BLaER1 treated with 17β-estradiol and CSF1 and Interleukin-3, amounts not matched to agents 10 nM and 100 nM (cell line): Measurements from ENCODE around the gene TMOD1.

Source experiments
- H3K27ac ChIP-seq, 11 experiments: shearing (Covaris generic); formaldehyde crosslinking; 2 replicates each; pipeline ENCODE4 v1.8.1; 2022
- H3K27me3 ChIP-seq, 11 experiments: shearing (Covaris generic); formaldehyde crosslinking; 2 replicates each; pipeline ENCODE4 v1.8.1; 2022
- H3K36me3 ChIP-seq, 11 experiments: shearing (Covaris generic); formaldehyde crosslinking; 2 replicates each; pipeline ENCODE4 v1.8.1; 2022
- H3K4me1 ChIP-seq, 10 experiments: shearing (Covaris generic); formaldehyde crosslinking; 2 replicates each; pipeline ENCODE4 v1.8.1; 2022
- H3K4me2 ChIP-seq, 11 experiments: shearing (Covaris generic); formaldehyde crosslinking; 2 replicates each; pipeline ENCODE4 v1.8.1; 2022
- H3K4me3 ChIP-seq, 10 experiments: shearing (Covaris generic); formaldehyde crosslinking; 2 replicates each; pipeline ENCODE4 v1.8.1; 2022
- H3K9ac ChIP-seq, 11 experiments: shearing (Covaris generic); formaldehyde crosslinking; 2 replicates each; pipeline ENCODE4 v1.8.1; 2022
- H3K9me3 ChIP-seq, 11 experiments: shearing (Covaris generic); formaldehyde crosslinking; replicated peaks in 1 of 11; 2 replicates each; pipeline ENCODE4 v1.8.1; 2022
- H4K20me1 ChIP-seq, 11 experiments: shearing (Covaris generic); formaldehyde crosslinking; 2 replicates each; pipeline ENCODE4 v1.8.1; 2022
- Cebpa-rat ChIP-seq, 11 experiments: shearing (Covaris generic); IDR thresholded peaks; 2 replicates each; pipeline ENCODE4 v1.8.1; 2022

The TMOD1 gene

DNA sequence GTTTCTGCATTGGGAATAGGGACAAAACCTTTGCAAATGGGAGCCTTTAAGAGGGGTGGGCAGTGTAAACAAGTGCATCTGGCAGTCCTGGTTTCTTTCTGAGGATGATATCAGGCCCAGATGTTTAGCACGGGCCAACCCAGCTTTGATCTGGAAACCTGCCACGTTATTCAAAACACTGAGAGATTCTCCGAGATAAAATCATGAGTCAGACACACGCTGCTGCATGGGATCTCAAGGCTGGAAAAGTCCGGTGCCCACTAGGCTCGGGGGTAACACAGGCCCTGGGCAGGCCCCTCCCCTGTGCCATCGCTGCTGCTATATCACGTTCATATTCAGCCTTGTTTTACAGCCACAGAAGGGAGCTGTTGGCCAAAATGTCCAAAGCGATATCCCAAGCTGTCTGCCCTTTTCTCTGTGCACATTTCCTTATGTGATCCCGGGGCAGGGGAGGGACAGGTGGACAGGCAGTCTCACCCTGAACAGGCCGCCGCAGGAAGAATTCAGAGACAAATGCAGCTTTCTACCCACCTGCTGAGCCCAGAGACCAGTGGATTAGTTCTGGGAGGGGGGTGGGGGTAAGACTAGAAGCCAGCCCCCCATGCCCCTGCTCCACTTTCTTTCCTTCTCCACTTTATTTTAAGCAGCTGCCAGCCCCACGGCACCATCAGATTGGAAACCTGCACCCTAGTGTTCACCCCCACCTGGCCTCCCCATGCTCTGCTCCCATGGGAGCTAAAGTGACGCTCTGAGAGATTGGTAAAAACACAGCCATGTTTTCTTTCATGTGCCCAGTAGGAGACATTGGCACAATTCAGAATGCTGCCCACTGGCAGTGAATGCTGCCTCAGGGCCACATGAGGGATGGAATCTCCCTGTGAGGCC is 63.1 kb downstream of the TMOD1 start:
- no peak overlapping the region for H3K4me2 ChIP-seq
- H4K20me1 ChIP-seq = no peaks in the 10 kb centered on the region
- no peak overlapping the region for H3K9ac ChIP-seq
- no peaks in the 10 kb centered on the region for H3K9me3 ChIP-seq
- H3K27me3 ChIP-seq = 0 out of 22 replicates have a peak, but pooled peaks cover 0 to 5% (median 0%) of the 10 kb centered on the region in 11 experiments
- H3K27ac ChIP-seq = no peak overlapping the region
- no peak for TF ChIP-seq Cebpa-rat (IDR thresholded peaks at IDR 0.05)
- no peaks in the 10 kb centered on the region for H3K36me3 ChIP-seq
- no peak overlapping the region for H3K4me3 ChIP-seq
- H3K4me1 ChIP-seq = peaks cover 0 to under 1% (median 0%) of the 10 kb centered on the region in 10 experiments; a peak in 1 of 20 replicates

GRCh38 chr9:97565262-97565661 is 63.8 kb downstream of the TMOD1 start:
- Histone ChIP-seq H4K20me1 (no peaks in the 10 kb centered on the region), H3K4me1 (no peaks in the 10 kb centered on the region), H3K4me3 (no peak overlapping the region), H3K4me2 (no peak overlapping the region), H3K9ac (no peak overlapping the region), H3K36me3 (no peaks in the 10 kb centered on the region), H3K27me3 (0 out of 22 replicates have a peak, but pooled peaks cover 0 to 5% (median 0%) of the 10 kb centered on the region in 11 experiments), H3K27ac (no peak overlapping the region), H3K9me3 (no peaks in the 10 kb centered on the region)
- no peak for TF ChIP-seq Cebpa-rat (IDR thresholded peaks at IDR 0.05)

GRCh38 chr9:97567182-97567893 is 65.9 kb downstream of the TMOD1 start:
- Histone ChIP-seq H3K9ac (no peak overlapping the region), H3K4me1 (no peaks in the 10 kb centered on the region), H3K9me3 (no peaks in the 10 kb centered on the region), H3K27me3 (0 out of 22 replicates have a peak, but pooled peaks cover 0 to 5% (median 0%) of the 10 kb centered on the region in 11 experiments), H3K27ac (no peak overlapping the region), H3K4me2 (no peak overlapping the region), H4K20me1 (no peaks in the 10 kb centered on the region), H3K4me3 (no peak overlapping the region), H3K36me3 (no peaks in the 10 kb centered on the region)
- no peak for TF ChIP-seq Cebpa-rat (IDR thresholded peaks at IDR 0.05)

GRCh38 chr9:97567894-97568202 is 66.4 kb downstream of the TMOD1 start:
- Histone ChIP-seq H4K20me1 (no peaks in the 10 kb centered on the region), H3K4me1 (no peaks in the 10 kb centered on the region), H3K9ac (no peak overlapping the region), H3K9me3 (no peaks in the 10 kb centered on the region), H3K4me3 (no peak overlapping the region), H3K36me3 (no peaks in the 10 kb centered on the region), H3K27me3 (0 out of 22 replicates have a peak, but pooled peaks cover 0 to 5% (median 0%) of the 10 kb centered on the region in 11 experiments), H3K27ac (no peak overlapping the region), H3K4me2 (no peak overlapping the region)
- TF ChIP-seq Cebpa-rat (IDR thresholded peaks at IDR 0.05) = no peak

GRCh38 chr9:97568461-97569275 is 67.2 kb downstream of the TMOD1 start:
- Histone ChIP-seq H4K20me1 (no peaks in the 10 kb centered on the region), H3K4me1 (no peaks in the 10 kb centered on the region), H3K9me3 (no peaks in the 10 kb centered on the region), H3K9ac (no peak overlapping the region), H3K4me3 (no peak overlapping the region), H3K27ac (no peak overlapping the region), H3K36me3 (no peaks in the 10 kb centered on the region), H3K4me2 (no peak overlapping the region), H3K27me3 (0 out of 22 replicates have a peak, but pooled peaks cover 0 to 5% (median 0%) of the 10 kb centered on the region in 11 experiments)
- TF ChIP-seq Cebpa-rat (IDR thresholded peaks at IDR 0.05) = no peak

- Histone ChIP-seq H3K9me3 (peaks cover 0 to 10% (median 0%) of the 10 kb centered on the region in 11 experiments; a peak in 3 of 22 replicates), H3K27me3 (0 out of 22 replicates have a peak, but pooled peaks cover 0 to 5% (median 0%) of the 10 kb centered on the region in 11 experiments), H3K9ac (no peak overlapping the region), H3K4me1 (peaks cover 0 to 10% (median 0%) of the 10 kb centered on the region in 10 experiments; a peak in 4 of 20 replicates), H3K27ac (no peak overlapping the region), H3K4me3 (no peak overlapping the region), H3K36me3 (no peaks in the 10 kb centered on the region), H3K4me2 (no peak overlapping the region), H4K20me1 (no peaks in the 10 kb centered on the region)
- TF ChIP-seq Cebpa-rat (IDR thresholded peaks at IDR 0.05) = no peak
Measured at GRCh38 chr9:97570899-97571298, 69.4 kb downstream of the TMOD1 start.

- Histone ChIP-seq H3K4me3 (no peak overlapping the region), H3K4me2 (no peak overlapping the region), H3K27ac (no peak overlapping the region), H3K36me3 (no peaks in the 10 kb centered on the region), H3K9me3 (peaks cover 0 to 10% (median 0%) of the 10 kb centered on the region in 11 experiments; a peak in 3 of 22 replicates), H3K9ac (no peak overlapping the region), H3K4me1 (peaks cover 0 to 10% (median 0%) of the 10 kb centered on the region in 10 experiments; a peak in 4 of 20 replicates), H4K20me1 (no peaks in the 10 kb centered on the region), H3K27me3 (0 out of 22 replicates have a peak, but pooled peaks cover 0 to 5% (median 0%) of the 10 kb centered on the region in 11 experiments)
- TF ChIP-seq Cebpa-rat (IDR thresholded peaks at IDR 0.05) = no peak
Measured at GRCh38 chr9:97571664-97572063, 70.2 kb downstream of the TMOD1 start.

DNA sequence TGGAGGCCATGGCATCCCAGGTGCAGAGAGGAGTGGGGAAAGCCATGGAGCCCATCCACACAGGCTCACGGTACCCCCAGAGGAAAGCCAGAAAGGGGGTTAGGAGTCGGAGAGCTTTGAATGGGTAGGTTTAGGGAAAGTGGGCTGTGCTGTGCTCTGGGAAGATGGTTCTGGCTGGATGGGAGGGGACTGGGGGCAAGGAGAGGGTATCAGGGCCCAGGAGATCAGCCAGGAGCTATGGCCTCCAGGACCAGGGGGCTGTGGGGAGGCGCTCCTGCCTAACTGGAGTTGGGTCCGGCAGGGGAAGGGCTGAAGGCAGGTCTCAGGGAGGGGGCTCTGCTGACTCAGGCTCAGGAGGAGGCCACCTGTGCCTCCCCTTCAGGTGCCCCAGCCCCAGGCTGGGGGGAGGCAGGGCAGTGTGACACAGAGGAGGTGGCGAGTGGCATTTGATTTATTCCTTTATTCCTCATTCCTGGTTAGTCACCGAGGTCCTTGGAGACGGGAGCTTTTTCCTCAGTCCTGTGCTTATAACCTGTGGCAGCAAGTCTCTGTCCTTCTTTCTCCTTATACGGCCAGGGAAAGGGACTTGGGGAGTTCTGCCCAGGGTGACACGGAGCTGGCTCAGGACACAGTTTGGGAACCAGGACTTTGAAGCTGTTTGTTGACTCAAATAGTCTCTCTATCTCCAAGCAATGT is 70.9 kb downstream of the TMOD1 start:
- Histone ChIP-seq H3K4me3 (no peak overlapping the region), H3K9ac (no peak overlapping the region), H3K4me2 (no peak overlapping the region), H3K27ac (no peak overlapping the region), H3K36me3 (no peaks in the 10 kb centered on the region), H3K27me3 (0 out of 22 replicates have a peak, but pooled peaks cover 0 to 5% (median 0%) of the 10 kb centered on the region in 11 experiments), H4K20me1 (no peaks in the 10 kb centered on the region), H3K9me3 (peaks cover 0 to 10% (median 0%) of the 10 kb centered on the region in 11 experiments; a peak in 3 of 22 replicates), H3K4me1 (peaks cover 0 to 10% (median 0%) of the 10 kb centered on the region in 10 experiments; a peak in 4 of 20 replicates)
- no peak for TF ChIP-seq Cebpa-rat (IDR thresholded peaks at IDR 0.05)
